Loucy (cell line): ENCODE results near the gene KIF18B.

Experiments used
- H2AFZ ChIP-seq: fragments of 200-600 bp; sonication (generic); 2 replicates; pipeline ENCODE4 v1.6.0; 2016; ENCODE audit warnings: antibody characterized with exemption, mild to moderate bottlenecking, low read length, moderate library complexity
- H3F3A ChIP-seq: fragments of 200-600 bp; 2 replicates; pipeline ENCODE4 v1.6.0; 2016; ENCODE audit warnings: antibody characterized with exemption, low read depth, mild to moderate bottlenecking
- H3K27me3 ChIP-seq: fragments of 200-600 bp; sonication (generic); 2 replicates; pipeline ENCODE4 v1.6.1; 2014; ENCODE audit warnings: low read length, mild to moderate bottlenecking; ENCODE audit not compliant: insufficient read depth, poor library complexity, severe bottlenecking
- H3K36me3 ChIP-seq: fragments of 200-600 bp; sonication (generic); 2 replicates; pipeline ENCODE4 v1.6.1; 2016; ENCODE audit warnings: low read length; ENCODE audit not compliant: insufficient read depth
- H3K4me1 ChIP-seq: fragments of 200-600 bp; sonication (generic); 2 replicates; pipeline ENCODE4 v1.5.1; 2014; ENCODE audit warnings: low read length, mild to moderate bottlenecking; ENCODE audit not compliant: insufficient read depth, poor library complexity, severe bottlenecking
- H3K4me2 ChIP-seq: fragments of 200-600 bp; sonication (generic); 2 replicates; pipeline ENCODE4 v1.6.0; 2014; ENCODE audit warnings: antibody characterized with exemption, low read length, low read depth, mild to moderate bottlenecking; ENCODE audit not compliant: poor library complexity, severe bottlenecking
- H3K4me3 ChIP-seq: fragments of 200-600 bp; sonication (generic); 2 replicates; pipeline ENCODE4 v1.5.1; 2014; ENCODE audit warnings: low read length, mild to moderate bottlenecking, mixed read lengths; ENCODE audit not compliant: poor library complexity, severe bottlenecking
- H3K79me2 ChIP-seq: fragments of 200-600 bp; sonication (generic); 2 replicates; pipeline ENCODE4 v1.6.1; 2014; ENCODE audit warnings: low read length; ENCODE audit not compliant: insufficient read depth
- H3K9ac ChIP-seq: fragments of 200-600 bp; sonication (generic); 2 replicates; pipeline ENCODE4 v1.6.0; 2014; ENCODE audit warnings: mild to moderate bottlenecking, low read depth, low read length, moderate library complexity; ENCODE audit not compliant: poor library complexity, severe bottlenecking
- H3K9me2 ChIP-seq: fragments of 200-600 bp; sonication (generic); replicated peaks from 2 replicates; pipeline ENCODE4 v1.6.1; 2016; ENCODE audit warnings: low read depth, low read length, mixed read lengths
- H3K9me3 ChIP-seq: fragments of 200-600 bp; sonication (generic); 2 replicates; pipeline ENCODE4 v1.6.1; 2014; ENCODE audit warnings: mild to moderate bottlenecking, antibody characterized with exemption, low read length, low read depth; ENCODE audit not compliant: insufficient read depth
- H4K20me1 ChIP-seq: fragments of 200-600 bp; sonication (generic); 2 replicates; pipeline ENCODE4 v1.6.0; 2014; ENCODE audit warnings: antibody characterized with exemption, low read length, mild to moderate bottlenecking; ENCODE audit not compliant: insufficient read depth, poor library complexity, severe bottlenecking
- EZH2phosphoT487 ChIP-seq: fragments of 200-600 bp; IDR thresholded peaks from 2 replicates; pipeline ENCODE4 v1.6.1; 2018; ENCODE audit warnings: antibody characterized with exemption, mild to moderate bottlenecking, moderate library complexity, borderline replicate concordance
- TF ChIP-seq, protein P1 (sequence below): fragments of 200-600 bp; sonication (generic); conservative IDR thresholded peaks from 2 replicates; pipeline ENCODE4 v1.5.1; 2014; ENCODE audit warnings: mild to moderate bottlenecking, antibody characterized with exemption, low read length

KIF18B gene

DNA sequence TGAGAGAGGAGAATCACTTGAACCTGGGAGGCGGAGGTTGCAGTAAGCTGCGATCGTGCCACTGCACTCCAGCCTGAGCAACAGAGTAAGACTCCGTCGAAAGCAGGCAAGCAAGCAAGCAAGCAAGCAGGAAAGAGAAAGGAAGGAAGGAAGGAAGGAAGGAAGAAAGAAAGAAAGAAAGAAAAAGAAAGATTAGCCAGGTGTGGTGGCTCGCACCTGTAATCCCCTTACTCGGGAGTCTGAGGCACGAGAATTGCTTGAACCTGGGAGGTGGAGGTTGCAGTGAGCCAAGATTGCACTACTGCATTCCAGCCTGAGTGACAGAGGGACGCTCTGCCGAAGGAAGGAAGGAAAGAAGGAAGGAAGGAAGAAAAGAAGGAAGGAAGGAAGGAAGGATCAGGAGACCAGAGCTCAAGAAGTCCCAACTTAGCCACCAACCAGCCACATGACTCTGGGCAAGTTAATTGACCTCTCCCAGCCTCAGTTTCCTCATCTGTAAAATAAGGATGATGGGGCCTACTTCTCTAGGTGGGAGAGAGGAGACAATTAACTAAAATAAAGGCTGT is 38.7 kb downstream of the KIF18B start:
- no peaks in the 10 kb centered on the region for H3K9me3 ChIP-seq
- no peaks in the 10 kb centered on the region for H3F3A ChIP-seq
- no peaks in the 10 kb centered on the region for H3K79me2 ChIP-seq
- H3K9ac ChIP-seq = no peak overlapping the region
- no peaks in the 10 kb centered on the region for H3K4me1 ChIP-seq
- H3K4me3 ChIP-seq = no peak overlapping the region
- no peaks in the 10 kb centered on the region for H3K9me2 ChIP-seq
- H2AFZ ChIP-seq = no peak overlapping the region
- H4K20me1 ChIP-seq = no peaks in the 10 kb centered on the region
- TF ChIP-seq, protein P1, sequence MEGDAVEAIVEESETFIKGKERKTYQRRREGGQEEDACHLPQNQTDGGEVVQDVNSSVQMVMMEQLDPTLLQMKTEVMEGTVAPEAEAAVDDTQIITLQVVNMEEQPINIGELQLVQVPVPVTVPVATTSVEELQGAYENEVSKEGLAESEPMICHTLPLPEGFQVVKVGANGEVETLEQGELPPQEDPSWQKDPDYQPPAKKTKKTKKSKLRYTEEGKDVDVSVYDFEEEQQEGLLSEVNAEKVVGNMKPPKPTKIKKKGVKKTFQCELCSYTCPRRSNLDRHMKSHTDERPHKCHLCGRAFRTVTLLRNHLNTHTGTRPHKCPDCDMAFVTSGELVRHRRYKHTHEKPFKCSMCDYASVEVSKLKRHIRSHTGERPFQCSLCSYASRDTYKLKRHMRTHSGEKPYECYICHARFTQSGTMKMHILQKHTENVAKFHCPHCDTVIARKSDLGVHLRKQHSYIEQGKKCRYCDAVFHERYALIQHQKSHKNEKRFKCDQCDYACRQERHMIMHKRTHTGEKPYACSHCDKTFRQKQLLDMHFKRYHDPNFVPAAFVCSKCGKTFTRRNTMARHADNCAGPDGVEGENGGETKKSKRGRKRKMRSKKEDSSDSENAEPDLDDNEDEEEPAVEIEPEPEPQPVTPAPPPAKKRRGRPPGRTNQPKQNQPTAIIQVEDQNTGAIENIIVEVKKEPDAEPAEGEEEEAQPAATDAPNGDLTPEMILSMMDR = no peak
- TF ChIP-seq EZH2phosphoT487 = no peak
- no peaks in the 10 kb centered on the region for H3K36me3 ChIP-seq
- H3K27me3 ChIP-seq = no peaks in the 10 kb centered on the region
- H3K4me2 ChIP-seq = no peak overlapping the region

DNA sequence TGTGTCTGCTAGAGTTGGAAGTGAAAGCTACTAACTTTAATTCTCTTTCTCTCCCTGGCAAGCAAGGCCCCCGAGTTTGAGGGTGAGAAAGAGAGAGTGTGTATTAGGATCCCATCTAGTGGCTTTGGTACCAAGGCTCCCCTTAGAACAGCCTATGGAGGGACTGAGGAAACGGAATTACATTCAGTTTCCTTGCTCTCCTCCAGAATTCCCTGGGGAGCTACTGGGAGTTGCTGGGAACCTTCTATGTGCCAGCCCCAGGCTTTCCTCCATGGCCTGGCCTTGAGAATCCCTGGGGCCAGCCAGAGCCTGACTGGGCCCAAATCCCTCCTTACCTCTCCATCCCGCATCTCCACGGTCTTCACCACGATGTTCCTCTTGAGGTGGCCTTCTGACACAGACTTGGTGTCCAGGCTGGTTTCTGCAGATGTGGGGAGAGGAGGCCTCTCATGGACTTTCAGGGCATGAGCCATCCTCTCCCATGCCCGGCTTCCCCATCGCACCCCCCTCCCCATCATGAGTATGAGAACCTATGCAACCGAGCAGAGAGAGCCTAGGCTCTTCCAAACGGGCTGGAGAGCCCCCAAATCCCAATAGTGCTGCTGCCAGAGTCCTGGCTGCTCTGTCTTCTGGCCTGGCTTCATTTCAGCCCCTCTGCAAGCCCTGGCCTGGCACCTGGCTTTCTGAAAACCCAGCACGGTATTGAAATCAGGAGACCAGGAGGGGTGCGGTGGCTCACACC is 39.7 kb downstream of the KIF18B start:
- Histone ChIP-seq H3K4me1 (no peaks in the 10 kb centered on the region), H3K27me3 (no peaks in the 10 kb centered on the region), H4K20me1 (no peaks in the 10 kb centered on the region), H3K9me3 (no peaks in the 10 kb centered on the region), H2AFZ (no peak overlapping the region), H3K9ac (no peak overlapping the region), H3K79me2 (no peaks in the 10 kb centered on the region), H3K4me2 (no peak overlapping the region), H3K36me3 (no peaks in the 10 kb centered on the region), H3K4me3 (no peak overlapping the region), H3F3A (no peaks in the 10 kb centered on the region), H3K9me2 (no peaks in the 10 kb centered on the region)
- TF ChIP-seq, protein P1 = no peak
- TF ChIP-seq EZH2phosphoT487 = no peak

DNA sequence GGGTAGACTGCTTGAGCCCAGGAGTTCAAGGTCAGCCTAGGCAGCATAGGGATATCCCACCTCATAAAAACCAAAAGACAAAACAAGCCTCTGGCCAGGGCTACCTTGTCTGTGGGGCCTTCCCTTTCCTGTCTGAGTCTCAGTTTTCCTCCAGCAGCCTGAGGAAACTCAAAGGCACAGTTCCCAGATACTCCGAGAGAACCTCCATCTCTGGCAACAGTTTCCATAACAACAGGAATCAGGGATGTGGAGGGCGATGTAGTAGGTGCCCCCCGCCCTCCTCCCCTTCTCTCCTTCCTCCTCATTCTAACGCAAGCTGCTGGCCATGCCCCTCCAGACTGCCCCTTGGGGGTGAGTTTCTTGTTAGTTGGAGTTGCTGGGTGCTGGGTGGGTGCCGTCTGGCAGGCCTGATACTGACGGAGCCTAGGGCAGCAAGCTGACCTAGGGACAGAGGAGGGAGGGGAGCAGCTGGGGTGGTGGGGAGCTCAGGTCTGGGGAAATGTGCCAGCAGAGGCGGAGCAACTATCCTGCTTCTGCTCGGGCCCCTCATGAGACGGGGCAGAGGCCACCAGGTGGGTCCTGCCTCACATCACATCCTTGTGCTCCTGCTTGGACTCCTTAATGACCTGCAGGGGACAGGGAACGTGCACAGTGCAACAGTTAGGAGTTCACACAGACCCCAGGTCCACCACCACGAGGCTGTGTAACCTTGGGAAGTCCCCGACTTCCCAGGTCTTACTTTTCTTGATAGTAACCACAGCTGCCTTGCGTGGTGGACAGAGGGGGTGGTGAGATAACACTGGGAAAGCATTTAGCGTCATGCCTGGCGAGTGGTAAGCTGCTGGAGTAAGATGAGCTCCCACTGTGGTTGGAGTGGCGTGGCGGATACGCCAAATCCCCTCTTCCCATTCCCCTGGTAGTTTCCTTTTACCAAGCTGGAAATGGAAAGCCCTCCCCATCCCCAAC is 40.5 kb downstream of the KIF18B start:
- Histone ChIP-seq H2AFZ (no peak overlapping the region), H3K4me2 (no peak overlapping the region), H3K4me1 (no peaks in the 10 kb centered on the region), H3F3A (no peaks in the 10 kb centered on the region), H3K9me2 (no peaks in the 10 kb centered on the region), H3K9me3 (no peaks in the 10 kb centered on the region), H4K20me1 (no peaks in the 10 kb centered on the region), H3K9ac (no peak overlapping the region), H3K4me3 (no peak overlapping the region), H3K36me3 (no peaks in the 10 kb centered on the region), H3K79me2 (no peaks in the 10 kb centered on the region), H3K27me3 (no peaks in the 10 kb centered on the region)
- no peak for TF ChIP-seq EZH2phosphoT487
- TF ChIP-seq, protein P1 = no peak
